H1 (cell line): ENCODE results near the gene GATA1. TPM values are rescaled to one million over a fixed set of nuclear protein-coding genes. Genes with fewer than 3 reads are reported as not detected.

Experiments
- CTCF ChIA-PET: fragments of 300-600 bp; sonication (Branson Sonifier 250); formaldehyde crosslinking; loops from one replicate; lab custom pipeline; 2021; ENCODE audit not compliant: partially characterized antibody; lab: Charles Lee
- POLR2A ChIA-PET: fragments of 300-600 bp; sonication (Branson Sonifier 250); formaldehyde crosslinking; loops from one replicate; lab custom pipeline; 2021; ENCODE audit warnings: inconsistent platforms; ENCODE audit not compliant: partially characterized antibody; lab: Charles Lee
- DNase-seq, 2 experiments: peaks; one replicate each; pipeline versions ENCODE4 v3.0.0 to v3.0.0-alpha.2; 2010 to 2022; ENCODE audit warnings: low spot score in 2 of 2, low read depth in 1 of 2, mixed read lengths in 1 of 2
- FAIRE-seq: peaks from 2 replicates; lab custom pipeline; 2011; peaks lifted over from hg19 to GRCh38; lab: Jason Lieb, UNC
- H2AFZ ChIP-seq: 2 replicates; pipeline ENCODE4 v1.8.1; 2012; ENCODE audit warnings: low read length, inconsistent platforms
- H2AK5ac ChIP-seq: 2 replicates; pipeline ENCODE4 v1.6.1; 2013; ENCODE audit warnings: low read depth, low read length
- H2BK120ac ChIP-seq: replicated peaks from 2 replicates; pipeline ENCODE3; 2013; ENCODE audit warnings: low read depth, low read length, inconsistent platforms
- H2BK12ac ChIP-seq: 2 replicates; pipeline ENCODE4 v1.6.1; 2013; ENCODE audit warnings: low read depth, low read length
- H2BK15ac ChIP-seq: 2 replicates; pipeline ENCODE4 v1.6.1; 2013; ENCODE audit warnings: low read length
- H2BK20ac ChIP-seq: 2 replicates; pipeline ENCODE4 v1.6.1; 2013; ENCODE audit warnings: low read length
- H2BK5ac ChIP-seq: 2 replicates; pipeline ENCODE4 v1.6.1; 2013; ENCODE audit warnings: low read depth, low read length
- H3K14ac ChIP-seq: 2 replicates; pipeline ENCODE4 v1.6.1; 2013; ENCODE audit warnings: inconsistent platforms; ENCODE audit not compliant: insufficient read length
- H3K18ac ChIP-seq: 2 replicates; pipeline ENCODE4 v1.6.1; 2013; ENCODE audit warnings: low read length; ENCODE audit errors: extremely low read depth
- H3K23ac ChIP-seq: 2 replicates; pipeline ENCODE4 v1.6.1; 2013; ENCODE audit warnings: inconsistent platforms; ENCODE audit not compliant: insufficient read length
- H3K23me2 ChIP-seq: 2 replicates; pipeline ENCODE4 v1.6.1; 2013; ENCODE audit warnings: low read depth, low read length
- H3K27ac ChIP-seq: 2 replicates; pipeline ENCODE4 v1.6.1; 2011; ENCODE audit warnings: low read depth, low read length, inconsistent platforms
- H3K27me3 ChIP-seq, 4 experiments: replicated peaks in 1 of 4; 1 replicate in 1 of 4; 2 replicates in 3 of 4; pipeline versions ENCODE4 v1.6.1 to v1.8.1; 2011 to 2013; ENCODE audit warnings: low read length in 3 of 4, mild to moderate bottlenecking in 3 of 4, inconsistent platforms in 2 of 4, mixed read lengths in 2 of 4, moderate library complexity in 1 of 4; ENCODE audit not compliant: control insufficient read depth in 3 of 4, insufficient read depth in 3 of 4; ENCODE audit errors: extremely low read depth in 1 of 4
- H3K36me3 ChIP-seq, 4 experiments: 2 replicates each; pipeline versions ENCODE4 v1.6.1 to v1.8.1; 2011 to 2013; ENCODE audit warnings: mild to moderate bottlenecking in 4 of 4, low read length in 3 of 4, moderate library complexity in 2 of 4, control low read depth in 1 of 4, inconsistent platforms in 1 of 4; ENCODE audit not compliant: insufficient read depth in 4 of 4, control insufficient read depth in 2 of 4
- H3K4ac ChIP-seq: replicated peaks from 2 replicates; pipeline ENCODE3; 2013; ENCODE audit warnings: low read length, low read depth, mixed read lengths, inconsistent platforms; ENCODE audit not compliant: insufficient read length
- H3K4me1 ChIP-seq, 4 experiments: replicated peaks in 1 of 4; 1 replicate in 1 of 4; 2 replicates in 3 of 4; pipeline versions ENCODE4 v1.6.1 to v1.8.1; 2011 to 2013; ENCODE audit warnings: low read length in 3 of 4, inconsistent platforms in 2 of 4, mixed read lengths in 1 of 4; ENCODE audit not compliant: insufficient read depth in 4 of 4, control insufficient read depth in 3 of 4
- H3K4me2 ChIP-seq, 2 experiments: 2 replicates each; pipeline versions ENCODE4 v1.6.1 to v1.8.1; 2011 to 2013; ENCODE audit warnings: low read depth in 2 of 2, low read length in 2 of 2, control low read depth in 1 of 2, inconsistent platforms in 1 of 2, mild to moderate bottlenecking in 1 of 2; ENCODE audit not compliant: insufficient read depth in 1 of 2
- H3K4me3 ChIP-seq, 4 experiments: fragments of 200-600, 300-600 bp in 1 of 4; sonication (generic), shearing (Covaris generic), sonication (Bioruptor Twin) in 1 of 4; 2 replicates each; pipeline versions ENCODE4 v1.5.1 to v1.8.1; 2011 to 2016; ENCODE audit warnings: low read length in 4 of 4, low read depth in 3 of 4, control low read depth in 2 of 4, inconsistent platforms in 2 of 4, mild to moderate bottlenecking in 2 of 4, mixed read lengths in 1 of 4, moderate library complexity in 1 of 4; ENCODE audit not compliant: insufficient read depth in 2 of 4; ENCODE audit errors: extremely low read depth in 1 of 4
- H3K56ac ChIP-seq: replicated peaks from 2 replicates; pipeline ENCODE3; 2013; ENCODE audit warnings: low read depth, mild to moderate bottlenecking, mixed read lengths, low read length, inconsistent platforms; ENCODE audit not compliant: insufficient read length
- H3K79me1 ChIP-seq: 2 replicates; pipeline ENCODE4 v1.6.1; 2013; ENCODE audit warnings: low read depth, low read length, control low read depth
- H3K79me2 ChIP-seq, 2 experiments: 2 replicates each; pipeline versions ENCODE4 v1.6.1 to v1.8.1; 2012 to 2013; ENCODE audit warnings: low read length in 2 of 2, mild to moderate bottlenecking in 2 of 2, inconsistent platforms in 1 of 2; ENCODE audit not compliant: insufficient read depth in 2 of 2, control insufficient read depth in 1 of 2
- H3K9ac ChIP-seq, 4 experiments: replicated peaks in 1 of 4; 1 replicate in 1 of 4; 2 replicates in 3 of 4; pipeline versions ENCODE4 v1.6.1 to v1.8.1; 2011 to 2013; ENCODE audit warnings: low read depth in 3 of 4, low read length in 3 of 4, control low read depth in 2 of 4, mild to moderate bottlenecking in 2 of 4, moderate library complexity in 2 of 4, inconsistent platforms in 1 of 4; ENCODE audit errors: extremely low read depth in 1 of 4
- H3K9me3 ChIP-seq, 2 experiments: 2 replicates each; pipeline versions ENCODE4 v1.6.1 to v1.8.1; 2012 to 2013; ENCODE audit warnings: mild to moderate bottlenecking in 2 of 2, moderate library complexity in 2 of 2, control low read depth in 1 of 2, inconsistent platforms in 1 of 2, low read depth in 1 of 2, low read length in 1 of 2, mixed read lengths in 1 of 2; ENCODE audit not compliant: insufficient read depth in 2 of 2
- H4K20me1 ChIP-seq, 2 experiments: replicated peaks in 1 of 2; 2 replicates each; pipeline versions ENCODE3 to v1.8.1; 2011 to 2013; ENCODE audit warnings: inconsistent platforms in 2 of 2, low read length in 2 of 2, mild to moderate bottlenecking in 1 of 2; ENCODE audit not compliant: insufficient read depth in 2 of 2, control insufficient read depth in 1 of 2
- H4K5ac ChIP-seq: 2 replicates; pipeline ENCODE4 v1.6.1; 2013; ENCODE audit warnings: low read length, low read depth, mixed read lengths, inconsistent platforms; ENCODE audit not compliant: insufficient read length
- H4K8ac ChIP-seq: 2 replicates; pipeline ENCODE4 v1.8.0; 2013; ENCODE audit warnings: mild to moderate bottlenecking, moderate library complexity, low read length, inconsistent platforms; ENCODE audit not compliant: insufficient read depth; ENCODE audit errors: extremely low read depth
- H4K91ac ChIP-seq: replicated peaks from 2 replicates; pipeline ENCODE3; 2013; ENCODE audit warnings: low read length, mixed read lengths, inconsistent platforms; ENCODE audit not compliant: insufficient read length
- GTF2F1 ChIP-seq: IDR thresholded peaks from 2 replicates; pipeline ENCODE4 v1.6.1; 2012; ENCODE audit warnings: low read depth, low read length, improper control_type of control experiment, borderline replicate concordance
- KDM4A ChIP-seq: IDR thresholded peaks from one replicate; pipeline ENCODE4 v1.7.1; 2012; ENCODE audit warnings: low read depth, mild to moderate bottlenecking, moderate library complexity, low read length, inconsistent platforms; ENCODE audit not compliant: severe bottlenecking
- MAX ChIP-seq: IDR thresholded peaks from 2 replicates; pipeline ENCODE4 v1.6.1; 2012; ENCODE audit warnings: inconsistent platforms
- SP2 ChIP-seq: IDR thresholded peaks from 2 replicates; pipeline ENCODE4 v1.6.1; 2012; ENCODE audit warnings: mild to moderate bottlenecking, low read length, inconsistent platforms
- TAF7 ChIP-seq: optimal IDR thresholded peaks from 2 replicates; pipeline ENCODE3; 2011; ENCODE audit warnings: low read depth, mild to moderate bottlenecking, inconsistent platforms, low read length, moderate library complexity, borderline replicate concordance
- WGBS, 2 experiments: shearing (Covaris generic) in 1 of 2; methylation state at CpG; one replicate each; pipeline versions ENCODE4 v1.1.6 to v1.1.7; 2013 to 2015; ENCODE audit warnings: low lambda C conversion rate in 2 of 2, mixed read lengths in 2 of 2, inconsistent platforms in 1 of 2, low coverage in 1 of 2, missing lambda C conversion rate in 1 of 2; ENCODE audit not compliant: insufficient replicate concordance in 2 of 2, insufficient coverage in 1 of 2, insufficient read length in 1 of 2; ENCODE audit errors: extremely low coverage in 1 of 2, missing lambda C conversion rate in 1 of 2; 5-methylcytosine and 5-hydroxymethylcytosine counted together
- polyA plus RNA-seq, 7 experiments: library from polyadenylated mRNA; depleted of rRNA in 3 of 7; stranded (reverse) in 5 of 7; unstranded in 2 of 7; fragments of >200 nt in 5 of 7; fragments of 200-250 nt in 2 of 7; gene quantifications; 1 replicate in 5 of 7; 2 replicates in 1 of 7; 4 replicates in 1 of 7; pipeline versions ENCODE4 v1.2.1 to v1.2.3, GENCODE V29; 2011 to 2013; ENCODE audit warnings: missing spikeins in 2 of 7, mixed read lengths in 2 of 7
- total RNA-seq: library from RNA; stranded (reverse); fragmentation: NEBNext Ultra II Directional; extraction: Animal tissue kit (Norgen Biotek cat#: 25700); gene quantifications from 2 replicates; pipeline ENCODE4 v1.2.1, GENCODE V29; 2021

Gene GATA1
- total and polyA plus RNA-seq, 2 of the 8 experiments (the other 6 are each of a cell fraction or from before 2014, with no cell fraction given): 0.05 TPM; not detected in 1

GRCh38 chrX:48784726-48785125, 1.7 kb upstream of the GATA1 start:
- no peak for FAIRE-seq
- Histone ChIP-seq H3K27me3 (no peaks in the 10 kb centered on the region), H2BK15ac (no peak overlapping the region), H3K23me2 (no peaks in the 10 kb centered on the region), H3K79me2 (no peaks in the 10 kb centered on the region), H4K5ac (no peak overlapping the region), H2AK5ac (no peak overlapping the region), H4K8ac (no peak overlapping the region), H3K4me3 (no peak overlapping the region), H3K18ac (no peak overlapping the region), H3K4ac (no peak overlapping the region), H3K14ac (no peak overlapping the region), H2BK120ac (no peak overlapping the region), H3K9me3 (no peaks in the 10 kb centered on the region), H3K79me1 (no peaks in the 10 kb centered on the region), H3K36me3 (no peaks in the 10 kb centered on the region), H2BK5ac (no peak overlapping the region)
- DNase-seq: no peak
- 86% methylated on average over 3 of the region's 3 CpGs; no CpG with 5 or more reads in 1 of the 2 experiments for WGBS, 2 experiments
- CTCF ChIA-PET: interaction anchor here (0.6 kb wide), 1 partner anchor 1055 kb away, joined by 3 read pairs; no protein-coding TSS in a partner anchor
- no peak for TF ChIP-seq SP2
- TF ChIP-seq KDM4A: no peak
- no peak for TF ChIP-seq TAF7
- TF ChIP-seq GTF2F1: no peak
- no peak for TF ChIP-seq MAX
- TF ChIP-seq, all 59 proteins: peak for 0
- H4K91ac ChIP-seq: no peak overlapping the region
- H2BK12ac ChIP-seq: no peak overlapping the region
- H3K4me2 ChIP-seq: no peak overlapping the region
- no peaks in the 10 kb centered on the region for H3K4me1 ChIP-seq
- H2AFZ ChIP-seq: no peak overlapping the region
- H3K56ac ChIP-seq: no peak overlapping the region
- POLR2A ChIA-PET: interaction anchor here (0.9 to 1.6 kb wide), 3 partner anchors 8 to 174 kb away, joined by 3 read pairs; no protein-coding TSS in a partner anchor
- no peak overlapping the region for H2BK20ac ChIP-seq
- no peaks in the 10 kb centered on the region for H4K20me1 ChIP-seq
- no peak overlapping the region for H3K23ac ChIP-seq
- H3K9ac ChIP-seq: no peak overlapping the region
- H3K27ac ChIP-seq: no peak overlapping the region
